K562 (cell line): ENCODE data around the gene B3GAT3. TPM values are rescaled to one million over a fixed set of nuclear protein-coding genes. Genes with fewer than 3 reads are reported as not detected.

Source experiments
- MYNN ChIP-seq, 2 experiments: sonication (generic); formaldehyde crosslinking in 1 of 2; IDR thresholded peaks; 2 replicates each; pipeline versions ENCODE4 v1.5.0 to v1.6.1; 2016 to 2020; ENCODE audit warnings: antibody characterized with exemption in 1 of 2, missing genetic modification reagents in 1 of 2
- PHB ChIP-seq: fragments of 250-450 bp; sonication (Bioruptor Pico); IDR thresholded peaks from 2 replicates; pipeline ENCODE4 v1.5.0; 2021
- THAP12 ChIP-seq: fragments of 250-450 bp; sonication (Bioruptor Pico); IDR thresholded peaks from 2 replicates; pipeline ENCODE4 v1.9.0; 2021; ENCODE audit warnings: mild to moderate bottlenecking, inconsistent platforms
- TRIM25 ChIP-seq: fragments of 450-650 bp; IDR thresholded peaks from 2 replicates; pipeline ENCODE4 v1.7.0; 2016; ENCODE audit warnings: borderline replicate concordance
- ZFX ChIP-seq: sonication (generic); formaldehyde crosslinking; IDR thresholded peaks from 2 replicates; pipeline ENCODE4 v1.8.0; 2022; ENCODE audit warnings: mild to moderate bottlenecking, missing genetic modification reagents, moderate library complexity
- ZNF316 ChIP-seq: fragments of 450-650 bp; IDR thresholded peaks from 2 replicates; pipeline ENCODE4 v1.6.1; 2016
- ZNF395 ChIP-seq: fragments of 200-800 bp; sonication (Bioruptor generic); IDR thresholded peaks from 2 replicates; pipeline ENCODE4 v1.6.1; 2017; ENCODE audit warnings: missing genetic modification characterization, missing compliant biosample characterization
- polyA plus RNA-seq, 8 experiments: library from polyadenylated mRNA; depleted of rRNA in 4 of 8; stranded (reverse) in 5 of 8; unstranded in 3 of 8; fragments of >200 nt; fragmentation: Nextera tagmentation in 2 of 8; fragmentation: Illumina TruSeq in 1 of 8; extraction: Ambion mirVana in 2 of 8; extraction: Trizol in 1 of 8; gene quantifications; 2 replicates each; pipeline versions ENCODE4 v1.2.1 to v1.2.3, GENCODE V29; 2011 to 2014; ENCODE audit warnings: inconsistent platforms in 1 of 8, missing spikeins in 1 of 8
- total RNA-seq, 7 experiments: library from RNA; depleted of rRNA in 6 of 7; stranded (reverse); fragments of >200 nt in 6 of 7; fragmentation: Illumina TruSeq in 2 of 7; extraction: Trizol in 2 of 7; gene quantifications; 2 replicates each; pipeline versions ENCODE4 v1.2.1 to v1.2.3, GENCODE V29; 2011 to 2021; ENCODE audit warnings: low replicate concordance in 1 of 7
- TF ChIP-seq, protein P1 (sequence below), 2 experiments: fragments of 450-650 bp; IDR thresholded peaks; 2 replicates each; pipeline ENCODE4 v1.6.1; 2016; ENCODE audit warnings: mild to moderate bottlenecking in 2 of 2, borderline replicate concordance in 1 of 2, low read depth in 1 of 2, moderate library complexity in 1 of 2
- TF ChIP-seq, protein P2 (sequence below): fragments of 150-350 bp; IDR thresholded peaks from 2 replicates; pipeline ENCODE4 v1.6.1; 2014; ENCODE audit warnings: low read depth, mild to moderate bottlenecking, low read length, borderline replicate concordance

B3GAT3 gene
- total and polyA plus RNA-seq, 9 of the 15 experiments (the other 6 are each of a cell fraction or from before 2014, with no cell fraction given) = 0.30 to 64.0 (median 21.4) TPM

DNA sequence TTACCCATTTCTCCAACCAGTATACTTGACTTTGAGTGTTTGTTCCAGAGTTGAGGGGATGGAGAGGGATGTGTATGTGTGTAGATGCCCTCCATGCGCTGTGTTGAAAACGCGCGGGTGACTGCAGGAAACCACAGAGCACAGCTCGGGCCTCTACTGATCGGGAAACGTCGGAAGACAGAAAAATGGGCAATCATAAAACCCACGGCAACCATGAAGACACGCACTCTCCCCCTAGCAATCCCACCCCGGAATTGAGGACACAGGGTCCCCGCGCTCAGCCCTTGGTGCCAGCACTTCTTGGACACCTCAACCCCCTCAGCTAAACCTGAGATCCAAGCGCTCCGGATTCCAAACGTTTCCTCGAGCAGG lies 49.4 kb upstream of the B3GAT3 start (continued):
- TF ChIP-seq ZNF395 (CRISPR knock-in tag) (no peak), MYNN (IDR thresholded peaks at IDR 0.05) (no peak), MYNN (CRISPR knock-in tag; IDR thresholded peaks at IDR 0.05) (no peak), TRIM25 (no peak), ZNF316 (no peak), PHB (CRISPR knock-in tag) (peak; percentile 62; the same call in 1 of the 2 replicates), THAP12 (CRISPR knock-in tag) (no peak), ZFX (peak; percentile 87)
- TF ChIP-seq, protein P1, sequence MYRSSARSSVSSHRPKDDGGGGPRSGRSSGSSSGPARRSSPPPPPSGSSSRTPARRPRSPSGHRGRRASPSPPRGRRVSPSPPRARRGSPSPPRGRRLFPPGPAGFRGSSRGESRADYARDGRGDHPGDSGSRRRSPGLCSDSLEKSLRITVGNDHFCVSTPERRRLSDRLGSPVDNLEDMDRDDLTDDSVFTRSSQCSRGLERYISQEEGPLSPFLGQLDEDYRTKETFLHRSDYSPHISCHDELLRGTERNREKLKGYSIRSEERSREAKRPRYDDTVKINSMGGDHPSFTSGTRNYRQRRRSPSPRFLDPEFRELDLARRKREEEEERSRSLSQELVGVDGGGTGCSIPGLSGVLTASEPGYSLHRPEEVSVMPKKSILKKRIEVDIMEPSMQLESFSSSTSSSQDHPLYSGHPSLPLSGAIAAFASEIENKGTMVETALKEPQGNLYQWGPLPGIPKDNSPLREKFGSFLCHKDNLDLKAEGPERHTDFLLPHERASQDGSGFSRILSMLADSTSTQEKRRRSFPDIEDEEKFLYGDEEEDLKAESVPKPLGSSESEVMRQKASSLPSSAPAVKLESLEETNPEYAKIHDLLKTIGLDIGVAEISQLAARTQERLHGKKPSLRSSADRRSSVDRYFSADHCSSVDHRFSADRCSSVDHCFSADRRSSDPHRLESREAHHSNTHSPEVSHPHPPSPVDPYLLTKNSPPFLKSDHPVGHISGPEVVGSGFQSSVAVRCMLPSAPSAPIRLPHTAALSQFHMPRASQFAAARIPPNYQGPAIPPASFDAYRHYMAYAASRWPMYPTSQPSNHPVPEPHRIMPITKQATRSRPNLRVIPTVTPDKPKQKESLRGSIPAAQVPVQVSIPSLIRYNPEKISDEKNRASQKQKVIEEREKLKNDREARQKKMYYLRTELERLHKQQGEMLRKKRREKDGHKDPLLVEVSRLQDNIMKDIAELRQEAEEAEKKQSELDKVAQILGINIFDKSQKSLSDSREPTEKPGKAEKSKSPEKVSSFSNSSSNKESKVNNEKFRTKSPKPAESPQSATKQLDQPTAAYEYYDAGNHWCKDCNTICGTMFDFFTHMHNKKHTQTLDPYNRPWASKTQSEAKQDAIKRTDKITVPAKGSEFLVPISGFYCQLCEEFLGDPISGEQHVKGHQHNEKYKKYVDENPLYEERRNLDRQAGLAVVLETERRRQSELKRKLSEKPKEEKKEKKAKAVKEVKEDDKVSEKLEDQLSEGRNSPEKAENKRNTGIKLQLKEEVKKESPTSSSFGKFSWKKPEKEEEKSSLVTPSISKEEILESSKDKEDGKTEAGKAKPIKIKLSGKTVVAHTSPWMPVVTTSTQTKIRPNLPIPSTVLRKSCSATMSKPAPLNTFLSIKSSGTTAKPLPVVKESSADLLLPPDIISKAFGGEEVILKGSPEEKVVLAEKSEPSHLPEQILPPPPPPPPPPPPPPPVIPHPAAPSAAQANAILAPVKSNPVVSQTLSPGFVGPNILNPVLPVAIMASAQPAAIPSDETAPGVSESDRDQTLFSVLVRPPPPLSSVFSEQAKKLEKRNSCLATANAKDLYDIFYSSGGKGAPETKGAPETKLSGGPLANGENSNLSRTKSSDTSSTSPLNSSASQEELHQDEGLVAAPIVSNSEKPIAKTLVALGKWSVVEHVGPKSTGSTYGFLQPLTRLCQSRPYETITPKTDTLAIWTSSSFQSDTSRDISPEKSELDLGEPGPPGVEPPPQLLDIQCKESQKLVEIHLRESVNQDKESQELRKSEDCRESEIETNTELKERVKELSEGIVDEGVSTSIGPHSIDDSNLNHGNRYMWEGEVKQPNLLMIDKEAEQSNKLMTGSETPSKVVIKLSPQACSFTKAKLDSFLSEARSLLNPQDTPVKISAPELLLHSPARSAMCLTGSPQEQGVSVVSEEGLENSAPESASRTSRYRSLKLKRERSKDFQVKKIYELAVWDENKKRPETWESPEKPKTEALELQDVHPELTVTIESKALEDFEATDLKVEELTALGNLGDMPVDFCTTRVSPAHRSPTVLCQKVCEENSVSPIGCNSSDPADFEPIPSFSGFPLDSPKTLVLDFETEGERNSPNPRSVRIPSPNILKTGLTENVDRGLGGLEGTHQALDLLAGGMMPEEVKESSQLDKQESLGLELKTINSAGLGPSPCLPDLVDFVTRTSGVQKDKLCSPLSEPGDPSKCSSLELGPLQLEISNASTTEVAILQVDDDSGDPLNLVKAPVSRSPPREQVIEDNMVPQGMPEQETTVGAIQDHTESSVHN (IDR thresholded peaks at IDR 0.05; ENCODE audit: borderline replicate concordance in 1 of 2, low read depth in 1 of 2) = no peak
- TF ChIP-seq, protein P2, sequence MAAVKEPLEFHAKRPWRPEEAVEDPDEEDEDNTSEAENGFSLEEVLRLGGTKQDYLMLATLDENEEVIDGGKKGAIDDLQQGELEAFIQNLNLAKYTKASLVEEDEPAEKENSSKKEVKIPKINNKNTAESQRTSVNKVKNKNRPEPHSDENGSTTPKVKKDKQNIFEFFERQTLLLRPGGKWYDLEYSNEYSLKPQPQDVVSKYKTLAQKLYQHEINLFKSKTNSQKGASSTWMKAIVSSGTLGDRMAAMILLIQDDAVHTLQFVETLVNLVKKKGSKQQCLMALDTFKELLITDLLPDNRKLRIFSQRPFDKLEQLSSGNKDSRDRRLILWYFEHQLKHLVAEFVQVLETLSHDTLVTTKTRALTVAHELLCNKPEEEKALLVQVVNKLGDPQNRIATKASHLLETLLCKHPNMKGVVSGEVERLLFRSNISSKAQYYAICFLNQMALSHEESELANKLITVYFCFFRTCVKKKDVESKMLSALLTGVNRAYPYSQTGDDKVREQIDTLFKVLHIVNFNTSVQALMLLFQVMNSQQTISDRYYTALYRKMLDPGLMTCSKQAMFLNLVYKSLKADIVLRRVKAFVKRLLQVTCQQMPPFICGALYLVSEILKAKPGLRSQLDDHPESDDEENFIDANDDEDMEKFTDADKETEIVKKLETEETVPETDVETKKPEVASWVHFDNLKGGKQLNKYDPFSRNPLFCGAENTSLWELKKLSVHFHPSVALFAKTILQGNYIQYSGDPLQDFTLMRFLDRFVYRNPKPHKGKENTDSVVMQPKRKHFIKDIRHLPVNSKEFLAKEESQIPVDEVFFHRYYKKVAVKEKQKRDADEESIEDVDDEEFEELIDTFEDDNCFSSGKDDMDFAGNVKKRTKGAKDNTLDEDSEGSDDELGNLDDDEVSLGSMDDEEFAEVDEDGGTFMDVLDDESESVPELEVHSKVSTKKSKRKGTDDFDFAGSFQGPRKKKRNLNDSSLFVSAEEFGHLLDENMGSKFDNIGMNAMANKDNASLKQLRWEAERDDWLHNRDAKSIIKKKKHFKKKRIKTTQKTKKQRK = no peak
